Activated CD8-positive, alpha-beta memory T cell treated with anti-CD3 and anti-CD28 coated beads for 1 hour (primary cell): ENCODE data around the gene ISCA1.

Experiments used
- DNase-seq, 2 donors: peaks; one replicate each; pipeline ENCODE4 v3.0.0-alpha.2; 2020; ENCODE audit warnings: low read depth in 1 of 2; ENCODE audit errors: extremely low read depth in 1 of 2

ISCA1 gene

GRCh38 chr9:86238861-86239770 lies 43.2 kb downstream of the ISCA1 start:
- DNase-seq: no peak

- DNase-seq: no peak
These were observed 51.5 kb downstream of the ISCA1 start for GRCh38 chr9:86230858-86231257.

- DNase-seq: no peak
These were observed 59.7 kb downstream of the ISCA1 start for GRCh38 chr9:86222667-86223066.

- no peak for DNase-seq
These were observed 62.7 kb downstream of the ISCA1 start for GRCh38 chr9:86219606-86220005.

- DNase-seq: no peak
These were observed 65.1 kb downstream of the ISCA1 start for GRCh38 chr9:86217076-86217755.
